ENCODE measurements around the gene CADM2. TPM values are rescaled to one million over a fixed set of nuclear protein-coding genes. Genes with fewer than 3 reads are reported as not detected.

Gene CADM2
- total RNA-seq, 1 donor from 2014 or later, result 4.3 TPM

- peaks cover 9% of the 10 kb centered on the region for H3K9me3 ChIP-seq (replicated peaks)
- H3K36me3 ChIP-seq, result no peaks in the 10 kb centered on the region
- no peaks in the 10 kb centered on the region for H3K27me3 ChIP-seq (ENCODE audit: low read depth)
- intact Hi-C loops (cut with micrococcal nuclease), result no loop called here
- TF ChIP-seq CTCF (IDR thresholded peaks at IDR 0.05; ENCODE audit: borderline replicate concordance), result no peak
- H3K27ac ChIP-seq (replicated peaks), result no peak overlapping the region
- H3K4me3 ChIP-seq, result no peak overlapping the region
- H3K4me1 ChIP-seq, result no peaks in the 10 kb centered on the region
- no peak for DNase-seq
These were observed 473.3 kb downstream of the CADM2 start for GRCh38 chr3:85432081-85432480.

GRCh38 chr3:85433319-85433718 is 474.5 kb downstream of the CADM2 start:
- intact Hi-C loops (cut with micrococcal nuclease), result no loop called here
- TF ChIP-seq CTCF (IDR thresholded peaks at IDR 0.05; ENCODE audit: borderline replicate concordance), result no peak

DNA sequence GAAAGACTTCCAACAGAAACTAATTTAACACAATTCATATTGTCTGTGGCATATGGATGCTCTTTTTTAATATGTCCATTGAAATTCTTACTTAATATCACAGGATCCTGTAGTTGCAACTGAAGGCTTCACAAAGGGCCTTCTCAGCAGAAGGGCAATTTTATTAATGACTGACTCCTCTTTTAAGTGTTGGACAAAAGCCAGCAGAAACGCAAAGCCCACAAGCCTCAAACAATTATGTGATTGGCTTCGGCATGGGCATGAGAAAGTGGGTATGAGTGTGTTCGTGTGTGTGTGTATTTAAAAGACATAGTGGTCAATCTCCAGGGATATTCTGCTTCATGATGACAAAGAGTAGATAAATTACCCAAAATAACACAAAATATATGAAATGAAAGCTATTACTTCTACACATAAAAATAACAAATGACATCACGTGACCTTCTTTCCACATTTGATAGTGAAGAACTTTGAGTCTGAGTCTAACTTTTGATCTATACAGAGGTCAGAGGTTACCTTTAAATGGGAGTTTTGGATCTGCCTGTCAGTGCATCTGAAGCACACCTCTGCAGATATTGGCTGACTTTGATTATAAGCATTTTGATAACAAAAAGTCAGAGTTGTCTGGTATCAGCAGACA is 496.9 kb downstream of the CADM2 start:
- no peak for TF ChIP-seq CTCF (IDR thresholded peaks at IDR 0.05; ENCODE audit: borderline replicate concordance)
- Histone ChIP-seq H3K27ac (replicated peaks) (no peak overlapping the region), H3K4me3 (no peak overlapping the region), H3K9me3 (replicated peaks) (no peaks in the 10 kb centered on the region), H3K4me1 (no peaks in the 10 kb centered on the region), H3K36me3 (no peaks in the 10 kb centered on the region), H3K27me3 (ENCODE audit: low read depth) (no peaks in the 10 kb centered on the region)
- intact Hi-C loops (cut with micrococcal nuclease), result no loop called here
- DNase-seq, result no peak

More at GRCh38 chr3:85433319-85433718, 474.5 kb downstream of the CADM2 start:
- Histone ChIP-seq H3K27ac (replicated peaks) (no peak overlapping the region), H3K4me1 (no peaks in the 10 kb centered on the region), H3K9me3 (replicated peaks) (peaks cover 9% of the 10 kb centered on the region), H3K4me3 (no peak overlapping the region), H3K27me3 (ENCODE audit: low read depth) (no peaks in the 10 kb centered on the region), H3K36me3 (no peaks in the 10 kb centered on the region)
- DNase-seq, result no peak

GRCh38 chr3:85474241-85474640 is 515.5 kb downstream of the CADM2 start:
- intact Hi-C loops (cut with micrococcal nuclease), result no loop called here
- DNase-seq, result no peak
- no peak for TF ChIP-seq CTCF (IDR thresholded peaks at IDR 0.05; ENCODE audit: borderline replicate concordance)
- Histone ChIP-seq H3K27ac (replicated peaks) (no peak overlapping the region), H3K36me3 (no peaks in the 10 kb centered on the region), H3K4me3 (no peak overlapping the region), H3K27me3 (ENCODE audit: low read depth) (no peaks in the 10 kb centered on the region), H3K4me1 (no peaks in the 10 kb centered on the region), H3K9me3 (replicated peaks) (no peaks in the 10 kb centered on the region)

DNA sequence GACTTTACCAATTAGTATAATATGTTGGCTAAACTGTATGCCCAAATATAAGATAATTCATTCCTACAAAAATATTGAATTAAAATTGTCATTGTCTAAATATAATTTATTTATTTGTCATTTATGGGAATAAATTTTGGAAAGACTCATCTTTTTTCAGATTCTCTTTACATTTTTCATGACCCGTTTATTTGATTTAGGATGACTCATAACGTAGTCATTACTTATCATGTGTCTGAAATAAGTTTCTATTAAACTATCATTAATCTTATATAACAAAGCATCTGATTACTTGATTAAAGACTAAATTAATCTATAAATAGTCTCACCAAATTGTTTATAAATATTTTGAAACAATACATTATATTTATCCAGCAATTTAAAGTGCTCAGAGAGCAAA is 516.6 kb downstream of the CADM2 start:
- no peak for DNase-seq
- Histone ChIP-seq H3K27me3 (ENCODE audit: low read depth) (no peaks in the 10 kb centered on the region), H3K36me3 (no peaks in the 10 kb centered on the region), H3K27ac (replicated peaks) (no peak overlapping the region), H3K4me3 (no peak overlapping the region), H3K9me3 (replicated peaks) (no peaks in the 10 kb centered on the region), H3K4me1 (no peaks in the 10 kb centered on the region)
- intact Hi-C loops (cut with micrococcal nuclease), result no loop called here
- no peak for TF ChIP-seq CTCF (IDR thresholded peaks at IDR 0.05; ENCODE audit: borderline replicate concordance)
